ENCODE data around the gene GOLPH3.

Gene GOLPH3

GRCh38 chr5:32103521-32103920, 70.6 kb downstream of the GOLPH3 start:
- no peak overlapping the region for H3K27ac ChIP-seq
- no peak for DNase-seq (ENCODE audit: low read depth, low spot score)

GRCh38 chr5:32102254-32102986, 71.7 kb downstream of the GOLPH3 start:
- DNase-seq (ENCODE audit: low read depth, low spot score), result no peak
- no peak overlapping the region for H3K27ac ChIP-seq

GRCh38 chr5:32100691-32101302, 73.3 kb downstream of the GOLPH3 start:
- no peak for DNase-seq (ENCODE audit: low read depth, low spot score)
- no peak overlapping the region for H3K27ac ChIP-seq

- H3K27ac ChIP-seq, result no peak overlapping the region
- DNase-seq (ENCODE audit: low read depth, low spot score), result no peak
Observed at GRCh38 chr5:32100230-32100629, 73.9 kb downstream of the GOLPH3 start.

- DNase-seq (ENCODE audit: low read depth, low spot score), result no peak
- H3K27ac ChIP-seq, result no peak overlapping the region
Observed at GRCh38 chr5:32099486-32100035, 74.6 kb downstream of the GOLPH3 start.

- no peak for DNase-seq (ENCODE audit: low read depth, low spot score)
- H3K27ac ChIP-seq, result no peak overlapping the region
Observed at GRCh38 chr5:32098890-32099310, 75.2 kb downstream of the GOLPH3 start.

GRCh38 chr5:32098291-32098690, 75.8 kb downstream of the GOLPH3 start:
- H3K27ac ChIP-seq, result no peak overlapping the region
- no peak for DNase-seq (ENCODE audit: low read depth, low spot score)

GRCh38 chr5:32096891-32097595, 77.1 kb downstream of the GOLPH3 start:
- H3K27ac ChIP-seq, result no peak overlapping the region
- DNase-seq (ENCODE audit: low read depth, low spot score), result no peak

GRCh38 chr5:32095261-32095671, 78.9 kb downstream of the GOLPH3 start:
- H3K27ac ChIP-seq, result no peak overlapping the region
- no peak for DNase-seq (ENCODE audit: low read depth, low spot score)

GRCh38 chr5:32094691-32095090, 79.4 kb downstream of the GOLPH3 start:
- DNase-seq (ENCODE audit: low read depth, low spot score), result no peak
- H3K27ac ChIP-seq, result no peak overlapping the region

- H3K27ac ChIP-seq, result no peak overlapping the region
- peak; percentile 8 for DNase-seq (ENCODE audit: low read depth, low spot score)
Observed at GRCh38 chr5:32092938-32093812, 80.9 kb downstream of the GOLPH3 start.

GRCh38 chr5:32090755-32091128, 83.4 kb downstream of the GOLPH3 start:
- DNase-seq (ENCODE audit: low read depth, low spot score), result no peak
- H3K27ac ChIP-seq, result no peak overlapping the region

GRCh38 chr5:32090026-32090754, 83.9 kb downstream of the GOLPH3 start:
- DNase-seq (ENCODE audit: low read depth, low spot score), result no peak
- H3K27ac ChIP-seq, result no peak overlapping the region

GRCh38 chr5:32089146-32090000, 84.7 kb downstream of the GOLPH3 start:
- no peak overlapping the region for H3K27ac ChIP-seq
- no peak for DNase-seq (ENCODE audit: low read depth, low spot score)

- DNase-seq (ENCODE audit: low read depth, low spot score), result no peak
Observed at GRCh38 chr5:32088214-32088613, 85.9 kb downstream of the GOLPH3 start.

GRCh38 chr5:32087086-32088082, 86.7 kb downstream of the GOLPH3 start:
- H3K27ac ChIP-seq, result no peak overlapping the region
- DNase-seq (ENCODE audit: low read depth, low spot score), result no peak

More at GRCh38 chr5:32088214-32088613, 85.9 kb downstream of the GOLPH3 start:
- no peak overlapping the region for H3K27ac ChIP-seq

- H3K27ac ChIP-seq, result no peak overlapping the region
- DNase-seq (ENCODE audit: low read depth, low spot score), result no peak
Observed at GRCh38 chr5:32083981-32084430, 90.1 kb downstream of the GOLPH3 start.
